Thymus (tissue), 11 donors: ENCODE results near the gene GBP7. TPM values are rescaled to one million over a fixed set of nuclear protein-coding genes. Genes with fewer than 3 reads are reported as not detected.

Experiments used
- DNase-seq, 9 donors: peaks; one replicate each; pipeline ENCODE4 v3.0.0-alpha.2; 2013; ENCODE audit warnings: low spot score in 9 of 9, low read depth in 6 of 9, missing footprints in 1 of 9
- H3K27ac ChIP-seq, 2 donors: one replicate each; pipeline ENCODE4 v1.5.1; 2013; ENCODE audit warnings: control low read depth in 1 of 2, low read depth in 1 of 2, low read length in 1 of 2, mild to moderate bottlenecking in 1 of 2, moderate library complexity in 1 of 2
- H3K27me3 ChIP-seq, 2 donors: one replicate each; pipeline ENCODE4 v1.5.1; 2013; ENCODE audit warnings: low read length in 1 of 2; ENCODE audit not compliant: control insufficient read depth in 2 of 2, insufficient read depth in 1 of 2
- H3K36me3 ChIP-seq, 2 donors: one replicate each; pipeline ENCODE4 v1.5.1; 2013; ENCODE audit warnings: low read length in 1 of 2, mild to moderate bottlenecking in 1 of 2, moderate library complexity in 1 of 2; ENCODE audit not compliant: control insufficient read depth in 2 of 2, insufficient read depth in 2 of 2
- H3K4me1 ChIP-seq, 2 donors: one replicate each; pipeline ENCODE4 v1.5.1; 2013; ENCODE audit warnings: low read length in 2 of 2; ENCODE audit not compliant: control insufficient read depth in 2 of 2, insufficient read depth in 2 of 2
- H3K4me3 ChIP-seq, 2 donors: one replicate each; pipeline ENCODE4 v1.5.1; 2013; ENCODE audit warnings: low read length in 2 of 2, control low read depth in 1 of 2, mild to moderate bottlenecking in 1 of 2
- H3K9me3 ChIP-seq, 2 donors: one replicate each; pipeline ENCODE4 v1.5.1; 2013; ENCODE audit warnings: low read length in 1 of 2, mild to moderate bottlenecking in 1 of 2; ENCODE audit not compliant: control insufficient read depth in 2 of 2, insufficient read depth in 1 of 2
- WGBS: extraction: QIAGEN DNeasy Blood & Tissue Kit; methylation state at CpG from one replicate; pipeline ENCODE4 v1.1.7; 2013; 5-methylcytosine and 5-hydroxymethylcytosine counted together
- polyA plus RNA-seq: library from polyadenylated mRNA; stranded (reverse); fragments of 200-250 nt; gene quantifications from one replicate; pipeline ENCODE4 v1.2.3, GENCODE V29; 2013
- total RNA-seq: library from RNA; stranded (reverse); fragments of 120-200 nt; gene quantifications from one replicate; pipeline ENCODE4 v1.2.4, GENCODE V29; 2013
- donor health status: healthy.

The GBP7 gene
- total and polyA plus RNA-seq, 2 donors: 0.05 to 0.16 TPM

DNA sequence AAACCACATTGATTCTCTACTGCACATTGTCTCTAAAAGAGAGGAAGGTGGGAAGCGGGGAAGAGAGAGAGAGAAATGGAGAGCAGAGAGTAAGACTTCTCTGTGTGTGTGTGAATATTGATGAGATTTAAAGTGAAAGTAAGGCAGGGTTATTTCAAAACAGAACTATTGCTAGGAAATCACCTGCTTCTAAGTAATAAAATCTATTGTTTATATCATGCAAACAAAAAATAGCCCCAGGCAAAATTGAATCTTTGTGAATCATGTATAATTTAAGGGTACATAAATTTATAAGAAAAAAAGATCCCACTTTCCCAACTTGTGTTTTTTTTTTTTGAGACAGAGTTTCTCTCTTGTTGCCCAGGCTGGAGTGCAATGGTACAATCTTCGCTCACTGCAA lies 1.2 kb upstream of the GBP7 start:
- over 99% methylated on average over 2 of the region's 2 CpGs for WGBS
- H3K4me1 ChIP-seq: no peaks in the 10 kb centered on the region
- no peaks in the 10 kb centered on the region for H3K9me3 ChIP-seq
- H3K4me3 ChIP-seq: no peak overlapping the region
- H3K27ac ChIP-seq: no peak overlapping the region
- H3K36me3 ChIP-seq: no peaks in the 10 kb centered on the region
- no peak for DNase-seq
- H3K27me3 ChIP-seq: no peaks in the 10 kb centered on the region

DNA sequence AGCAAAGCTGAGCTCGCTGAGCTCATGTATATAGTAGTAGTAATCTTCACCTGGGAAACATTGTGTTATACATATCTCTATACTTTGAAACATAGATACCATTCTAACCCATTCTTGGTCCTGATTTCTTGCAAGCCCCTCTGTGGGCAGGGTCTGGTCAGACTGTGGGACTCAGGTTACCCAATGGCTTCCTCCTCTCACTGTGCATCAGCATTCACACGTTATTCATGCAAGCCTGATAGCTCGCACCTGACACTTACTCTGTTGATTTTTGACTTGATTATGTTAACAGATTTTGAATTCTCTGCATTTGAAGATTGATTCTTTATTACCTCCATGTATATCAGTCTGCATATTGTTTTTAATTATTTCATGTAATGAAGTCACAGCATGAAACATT lies 1.3 kb downstream of the GBP7 start:
- Histone ChIP-seq H3K9me3 (no peaks in the 10 kb centered on the region), H3K4me1 (no peaks in the 10 kb centered on the region), H3K4me3 (no peak overlapping the region), H3K27ac (no peak overlapping the region), H3K36me3 (no peaks in the 10 kb centered on the region), H3K27me3 (no peaks in the 10 kb centered on the region)
- no peak for DNase-seq
- 95% methylated on average over 3 of the region's 3 CpGs for WGBS

DNA sequence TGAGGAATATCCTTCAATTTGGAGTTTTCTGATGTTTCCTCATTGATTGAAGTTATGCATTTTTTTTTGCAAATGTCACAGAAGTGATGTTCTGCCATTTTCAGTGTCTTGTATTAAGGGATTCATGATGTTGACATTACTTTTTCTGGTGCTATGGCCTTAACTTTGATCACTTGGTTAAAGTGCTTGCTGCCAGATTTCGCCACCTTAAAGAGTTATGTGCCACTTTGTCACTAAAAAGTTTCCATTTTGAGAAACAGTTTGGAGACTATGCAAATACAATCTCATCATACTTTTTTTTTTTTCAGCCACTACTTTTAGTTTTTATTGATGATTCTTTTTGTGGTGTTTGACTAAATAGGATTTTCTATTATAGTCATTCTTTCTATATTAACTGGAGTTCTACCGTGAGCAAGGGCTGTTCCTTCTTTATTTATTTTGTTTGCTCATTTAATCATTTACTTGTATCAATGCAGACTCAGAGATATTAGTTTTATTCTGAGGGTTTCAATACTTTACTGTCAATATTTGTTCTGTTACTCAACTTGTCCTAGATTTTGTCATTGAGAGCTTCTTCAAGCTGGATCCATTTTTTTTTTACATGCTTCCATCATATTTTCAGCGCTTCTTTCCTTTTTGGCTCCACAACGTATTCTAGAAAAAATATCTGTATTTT lies 3.2 kb downstream of the GBP7 start:
- Histone ChIP-seq H3K4me3 (no peak overlapping the region), H3K27me3 (no peaks in the 10 kb centered on the region), H3K4me1 (no peaks in the 10 kb centered on the region), H3K27ac (no peak overlapping the region), H3K9me3 (no peaks in the 10 kb centered on the region), H3K36me3 (no peaks in the 10 kb centered on the region)
- DNase-seq: no peak
- WGBS: 98% methylated on average over 4 of the region's 4 CpGs

DNA sequence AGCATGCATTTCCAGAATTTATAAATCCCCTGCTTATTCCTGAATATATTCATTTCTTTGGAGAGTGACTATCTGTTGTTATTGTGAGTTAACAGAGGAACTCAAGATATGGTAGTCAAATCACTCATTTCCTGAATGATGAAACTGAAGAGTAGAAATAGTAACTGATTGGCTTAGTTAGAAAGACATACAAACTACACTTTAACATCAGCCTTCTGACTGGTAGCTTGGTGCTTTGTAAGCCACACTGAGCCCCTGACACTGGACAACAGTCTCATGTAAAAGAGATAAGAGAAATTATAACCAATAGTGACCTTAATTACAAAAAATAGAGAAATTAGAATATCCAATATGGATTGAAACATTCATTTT lies 4.8 kb downstream of the GBP7 start:
- Histone ChIP-seq H3K9me3 (no peaks in the 10 kb centered on the region), H3K27me3 (no peaks in the 10 kb centered on the region), H3K4me1 (no peaks in the 10 kb centered on the region), H3K4me3 (no peak overlapping the region), H3K36me3 (no peaks in the 10 kb centered on the region), H3K27ac (no peak overlapping the region)
- no peak for DNase-seq

DNA sequence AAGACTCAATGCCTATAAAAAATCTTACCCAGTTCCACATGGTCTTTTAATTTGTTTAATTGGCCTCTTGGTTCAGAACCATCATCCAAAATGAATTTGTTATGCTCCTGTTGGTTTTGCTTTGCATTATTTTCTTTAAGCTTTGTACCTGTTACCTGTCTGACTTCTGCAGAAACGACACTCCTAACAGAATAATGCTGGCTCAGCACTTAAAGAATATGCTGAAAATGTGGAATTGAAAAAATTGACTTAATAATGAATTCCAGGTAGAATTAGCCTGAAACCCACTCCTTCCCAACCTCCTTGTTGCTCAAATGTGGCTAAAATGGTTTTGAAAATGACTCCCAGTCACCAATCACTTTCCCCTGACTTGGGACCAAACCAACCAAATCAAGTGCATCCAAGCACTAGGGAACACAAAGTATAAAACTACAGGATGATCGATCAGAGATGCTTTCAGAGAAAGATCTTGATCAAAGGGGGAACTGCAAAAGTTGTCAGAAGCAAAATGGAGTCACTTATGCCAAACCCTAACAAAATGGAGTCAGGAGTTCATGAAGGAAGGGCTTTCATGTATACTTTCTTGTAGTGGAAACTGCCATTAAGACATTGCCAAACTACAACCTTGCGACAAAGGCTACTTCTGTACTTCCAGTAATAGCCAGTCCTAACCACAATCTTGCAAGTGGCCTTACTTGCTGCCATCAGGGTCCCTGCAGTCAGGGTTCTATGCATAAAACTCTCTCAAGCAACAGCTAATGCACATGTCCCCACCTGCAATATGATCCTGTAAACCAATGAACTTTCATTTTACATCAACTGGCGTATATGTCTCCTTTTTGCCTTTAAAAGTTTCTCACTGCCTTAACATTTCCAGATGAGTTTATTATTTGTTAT lies 5.4 kb downstream of the GBP7 start:
- H3K27ac ChIP-seq: no peak overlapping the region
- no peaks in the 10 kb centered on the region for H3K27me3 ChIP-seq
- H3K36me3 ChIP-seq: no peaks in the 10 kb centered on the region
- H3K9me3 ChIP-seq: no peaks in the 10 kb centered on the region
- no peak for DNase-seq
- WGBS: 92% methylated on average over 4 of the region's 4 CpGs
- no peaks in the 10 kb centered on the region for H3K4me1 ChIP-seq
- no peak overlapping the region for H3K4me3 ChIP-seq

DNA sequence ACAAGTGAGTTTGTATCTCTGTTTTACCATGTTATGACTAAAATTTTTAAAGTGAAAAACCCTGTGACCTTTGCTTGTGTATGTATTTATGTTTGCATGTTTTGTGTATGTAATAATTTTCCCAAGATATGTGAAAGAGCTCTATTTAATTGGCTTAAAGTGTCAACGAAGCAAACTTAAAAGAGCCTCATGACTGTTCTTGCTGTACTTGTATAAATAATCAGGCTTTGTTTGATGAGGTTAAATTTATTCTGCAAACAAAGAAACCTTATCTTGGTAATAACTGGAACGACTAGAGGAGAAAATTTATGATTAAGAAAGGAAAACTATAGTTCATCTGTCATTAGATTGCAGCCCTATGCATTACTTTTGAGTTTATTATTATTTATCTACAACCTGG lies 6.6 kb downstream of the GBP7 start:
- WGBS: 85% methylated on average over 2 of the region's 2 CpGs
- DNase-seq: no peak
- Histone ChIP-seq H3K4me3 (no peak overlapping the region), H3K9me3 (no peaks in the 10 kb centered on the region), H3K27ac (no peak overlapping the region), H3K4me1 (no peaks in the 10 kb centered on the region), H3K36me3 (no peaks in the 10 kb centered on the region), H3K27me3 (no peaks in the 10 kb centered on the region)

DNA sequence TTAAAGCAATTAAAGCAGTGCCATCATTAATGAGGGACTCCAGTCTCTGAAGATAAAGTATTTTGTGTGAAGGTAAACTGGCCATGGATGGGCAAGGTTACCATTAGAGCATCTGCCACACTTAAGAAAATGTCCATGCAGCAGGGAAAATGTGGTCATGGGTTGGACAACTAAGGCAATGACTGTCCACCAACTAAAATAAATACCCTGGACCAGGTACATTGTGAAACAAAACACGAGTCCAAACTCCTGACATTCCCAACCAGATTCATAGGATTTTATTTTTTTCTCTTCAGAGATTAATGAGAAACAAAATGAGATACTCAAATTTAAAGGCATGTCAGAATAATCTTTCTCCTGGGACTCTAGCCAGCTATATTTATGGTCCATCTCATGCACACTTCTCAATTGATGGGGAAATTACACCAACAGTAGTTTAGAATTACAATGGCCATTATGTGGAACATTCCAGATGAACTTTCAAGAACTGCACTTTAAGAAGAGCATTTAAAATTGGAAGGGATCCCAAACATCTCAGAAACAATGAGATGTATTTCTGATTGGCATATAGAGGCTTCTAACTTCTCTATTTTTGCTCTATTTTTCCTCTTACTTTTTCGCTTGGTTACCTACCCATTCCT lies 8.1 kb downstream of the GBP7 start:
- Histone ChIP-seq H3K4me1 (no peaks in the 10 kb centered on the region), H3K36me3 (no peaks in the 10 kb centered on the region), H3K27me3 (no peaks in the 10 kb centered on the region), H3K27ac (peak overlapping the region in 1 of 2 donors; percentile 28), H3K4me3 (no peak overlapping the region), H3K9me3 (no peaks in the 10 kb centered on the region)
- 90% methylated on average over 2 of the region's 2 CpGs for WGBS
- peak in 1 of 9 donors; percentile 21 for DNase-seq

DNA sequence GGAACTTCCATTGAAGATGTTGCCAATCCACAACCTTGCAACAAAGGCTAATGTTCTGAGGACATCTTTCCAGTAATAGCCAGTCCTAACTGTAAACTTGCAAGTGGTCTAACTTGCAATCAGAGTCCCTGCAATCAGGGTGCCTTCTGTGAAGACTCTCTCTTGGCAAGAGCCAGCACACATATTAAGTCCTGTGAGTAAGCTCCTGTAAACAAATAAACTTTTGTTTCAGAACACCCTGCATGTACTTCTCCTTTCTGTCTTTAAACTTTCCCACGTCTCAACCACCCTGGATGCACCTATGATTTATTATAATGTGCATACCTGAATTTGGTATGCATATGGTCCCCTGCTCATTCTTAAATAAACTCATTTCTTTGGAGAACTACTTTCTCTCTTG lies 9.1 kb downstream of the GBP7 start:
- H3K4me3 ChIP-seq: no peak overlapping the region
- H3K27ac ChIP-seq: no peak overlapping the region
- no peak for DNase-seq
- no peaks in the 10 kb centered on the region for H3K9me3 ChIP-seq
- H3K36me3 ChIP-seq: no peaks in the 10 kb centered on the region
- no peaks in the 10 kb centered on the region for H3K27me3 ChIP-seq
- no peaks in the 10 kb centered on the region for H3K4me1 ChIP-seq
- WGBS: 60% methylated on average over 1 of the region's 1 CpG

DNA sequence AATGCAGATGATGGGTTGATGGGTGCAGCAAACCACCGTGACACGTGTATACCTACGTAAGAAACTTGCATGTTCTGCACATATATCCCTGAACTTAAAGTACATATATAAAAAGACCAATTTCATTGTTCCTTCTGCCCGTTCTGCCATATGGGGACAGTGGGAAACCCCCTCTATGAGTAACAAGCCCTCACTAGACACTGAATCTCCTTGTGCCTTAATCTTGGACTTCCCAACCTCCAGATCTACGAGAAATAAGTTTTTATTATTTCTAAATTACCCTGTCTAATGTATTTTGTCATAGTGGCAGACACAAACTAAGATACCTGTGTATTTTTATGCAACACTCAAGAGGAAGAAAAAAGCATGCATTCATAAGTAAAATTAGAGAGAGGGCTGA lies 10.0 kb downstream of the GBP7 start:
- no peak overlapping the region for H3K27ac ChIP-seq
- no peak overlapping the region for H3K4me3 ChIP-seq
- H3K36me3 ChIP-seq: no peaks in the 10 kb centered on the region
- DNase-seq: no peak
- H3K27me3 ChIP-seq: no peaks in the 10 kb centered on the region
- whole genome bisulfite sequencing: 97% methylated on average over 5 of the region's 5 CpGs
- no peaks in the 10 kb centered on the region for H3K9me3 ChIP-seq
- H3K4me1 ChIP-seq: no peaks in the 10 kb centered on the region
